Measurements from ENCODE around the gene RPL12. TPM values are rescaled to one million over a fixed set of nuclear protein-coding genes. Genes with fewer than 3 reads are reported as not detected.

The RPL12 gene
- total and polyA plus RNA-seq, 9 of the 15 experiments (the other 6 are each of a cell fraction or from before 2014, with no cell fraction given) = 1,614 to 4,558 (median 2,531) TPM

DNA sequence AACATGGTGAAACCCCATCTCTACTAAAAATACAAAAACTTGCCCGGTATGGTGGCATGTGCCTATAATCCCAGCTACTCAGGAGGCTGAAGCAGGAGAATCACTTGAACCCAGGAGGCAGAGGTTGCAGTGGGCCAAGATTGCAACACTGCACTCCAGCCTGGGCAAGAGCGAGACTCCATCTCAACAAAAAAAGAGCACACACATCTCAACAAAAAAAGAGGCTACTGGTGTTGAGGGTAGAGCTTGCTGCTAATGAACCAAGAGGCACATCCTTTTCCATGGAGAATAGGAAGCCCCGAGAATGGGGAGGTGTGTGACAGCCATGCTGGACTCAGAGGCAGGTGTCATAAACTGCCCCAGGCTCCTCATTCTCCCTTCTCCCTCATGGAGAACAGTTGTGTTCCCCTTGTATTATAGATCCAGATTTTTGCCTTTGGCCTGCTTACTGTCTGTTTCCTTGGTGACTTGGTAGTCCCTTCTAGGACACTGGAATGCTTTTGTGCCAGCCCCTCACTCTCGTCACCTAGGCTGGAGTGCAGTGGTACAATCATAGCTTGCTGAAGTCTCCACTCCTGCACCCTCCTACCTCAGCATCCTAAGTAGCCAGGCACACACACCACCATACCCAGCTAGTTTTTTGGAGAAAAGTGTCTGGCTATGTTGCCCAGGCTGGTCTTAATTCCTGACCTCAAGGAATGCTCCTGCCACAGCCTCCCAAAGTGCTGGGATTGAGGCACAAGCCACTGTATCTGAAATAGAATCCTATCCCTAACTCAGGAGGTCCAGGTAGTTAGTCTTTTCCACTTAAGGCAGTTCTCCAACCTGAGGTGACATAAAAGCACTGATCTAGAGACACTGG, 5.1 kb downstream of the RPL12 start:
- H3K9ac ChIP-seq (ENCODE audit: insufficient read depth in 1 of 2, low read depth in 2 of 2, low read length in 2 of 2) = no peak overlapping the region
- peaks cover 12% of the 10 kb centered on the region for H3K9me3 ChIP-seq (replicated peaks; ENCODE audit: control insufficient read depth, insufficient read depth, low read depth, low read length)
- H3K79me2 ChIP-seq (ENCODE audit: control insufficient read depth, insufficient read depth, low read length) = peaks cover 44% of the 10 kb centered on the region
- H3K9me1 ChIP-seq (ENCODE audit: control insufficient read depth, insufficient read depth, low read length) = no peaks in the 10 kb centered on the region
- intact Hi-C loops (cut with micrococcal nuclease) = no loop called here
- no peak overlapping the region for H2AFZ ChIP-seq (ENCODE audit: low read depth, low read length)
- peak overlapping the region; percentile 82; the same call in 1 of the 3 replicates for H3K27ac ChIP-seq (ENCODE audit: extremely low read depth, low read depth, low read length)
- FAIRE-seq (peak; percentile 19), ATAC-seq (peak; percentile 25), DNase-seq (ENCODE audit: extremely low read depth in 1 of 4, low spot score in 3 of 4) (peak in 2 of 4 experiments; percentile 43 to 56)
- no peak overlapping the region for H3K4me3 ChIP-seq
- H3K36me3 ChIP-seq (ENCODE audit: control insufficient read depth, insufficient read depth, low read length) = peaks cover 86% of the 10 kb centered on the region
- in situ Hi-C loops (cut with MboI) = no loop called here
- ChIA-PET CTCF (ENCODE audit: low intra/inter-chr PET ratio) (no interaction called here), POLR2A (interaction anchor here (0.6 to 5.5 kb wide), 7 partner anchors 10 to 236 kb away, joined by 3 to 30 read pairs (median 3); partner anchors contain the start of gene ZNF79)
- 47% methylated on average over 4 of the region's 4 CpGs for WGBS (ENCODE audit: insufficient coverage, low coverage, missing lambda C conversion rate)
- no peaks in the 10 kb centered on the region for H3K27me3 ChIP-seq (ENCODE audit: control insufficient read depth in 2 of 2, insufficient read depth in 2 of 2, low read length in 2 of 2)
- peaks cover 35% of the 10 kb centered on the region for H4K20me1 ChIP-seq (replicated peaks; ENCODE audit: control insufficient read depth, insufficient read depth, low read length)
- H3K4me2 ChIP-seq (ENCODE audit: insufficient read depth, low read length) = no peak overlapping the region
- H3K4me1 ChIP-seq (replicated peaks in 1 of 2; ENCODE audit: control insufficient read depth in 2 of 2, insufficient read depth in 2 of 2, low read length in 2 of 2) = peaks cover 6 to 12% of the 10 kb centered on the region in 2 experiments; a peak in 3 of 5 replicates
- BruUV-seq (replicated peaks) = no TSS peak
- TF ChIP-seq, protein P1, sequence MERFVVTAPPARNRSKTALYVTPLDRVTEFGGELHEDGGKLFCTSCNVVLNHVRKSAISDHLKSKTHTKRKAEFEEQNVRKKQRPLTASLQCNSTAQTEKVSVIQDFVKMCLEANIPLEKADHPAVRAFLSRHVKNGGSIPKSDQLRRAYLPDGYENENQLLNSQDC (CRISPR knock-in tag; IDR thresholded peaks at IDR 0.05) = 0 out of 2 replicates have a peak, but pooled peaks have one; percentile 3
- no peak for TF ChIP-seq CBX8 (IDR thresholded peaks at IDR 0.05; ENCODE audit: borderline replicate concordance, extremely low read depth, low read depth, low read length, poor library complexity, severe bottlenecking)
- TF ChIP-seq ZNF77 (CRISPR knock-in tag; IDR thresholded peaks at IDR 0.05) = peak; percentile 7; the same call in 1 of the 2 replicates
- TF ChIP-seq JUND (IDR thresholded peaks at IDR 0.05; ENCODE audit: borderline replicate concordance, low read depth, low read length) = no peak
- TF ChIP-seq JUND (tag; IDR thresholded peaks at IDR 0.05; ENCODE audit: borderline replicate concordance, low read depth, low read length) = no peak
- TF ChIP-seq ETV6 (IDR thresholded peaks at IDR 0.05; ENCODE audit: borderline replicate concordance in 1 of 2, low read depth in 2 of 2, low read length in 1 of 2) = no peak
- TF ChIP-seq ETV6 (CRISPR knock-in tag; IDR thresholded peaks at IDR 0.05; ENCODE audit: borderline replicate concordance) = no peak
- no peak for TF ChIP-seq JUN (IDR thresholded peaks at IDR 0.05; ENCODE audit: borderline replicate concordance, low read depth, low read length)
- no peak for TF ChIP-seq JUN (CRISPR knock-in tag; IDR thresholded peaks at IDR 0.05; ENCODE audit: borderline replicate concordance)
- TF ChIP-seq, protein P2, sequence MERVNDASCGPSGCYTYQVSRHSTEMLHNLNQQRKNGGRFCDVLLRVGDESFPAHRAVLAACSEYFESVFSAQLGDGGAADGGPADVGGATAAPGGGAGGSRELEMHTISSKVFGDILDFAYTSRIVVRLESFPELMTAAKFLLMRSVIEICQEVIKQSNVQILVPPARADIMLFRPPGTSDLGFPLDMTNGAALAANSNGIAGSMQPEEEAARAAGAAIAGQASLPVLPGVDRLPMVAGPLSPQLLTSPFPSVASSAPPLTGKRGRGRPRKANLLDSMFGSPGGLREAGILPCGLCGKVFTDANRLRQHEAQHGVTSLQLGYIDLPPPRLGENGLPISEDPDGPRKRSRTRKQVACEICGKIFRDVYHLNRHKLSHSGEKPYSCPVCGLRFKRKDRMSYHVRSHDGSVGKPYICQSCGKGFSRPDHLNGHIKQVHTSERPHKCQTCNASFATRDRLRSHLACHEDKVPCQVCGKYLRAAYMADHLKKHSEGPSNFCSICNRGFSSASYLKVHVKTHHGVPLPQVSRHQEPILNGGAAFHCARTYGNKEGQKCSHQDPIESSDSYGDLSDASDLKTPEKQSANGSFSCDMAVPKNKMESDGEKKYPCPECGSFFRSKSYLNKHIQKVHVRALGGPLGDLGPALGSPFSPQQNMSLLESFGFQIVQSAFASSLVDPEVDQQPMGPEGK (CRISPR knock-in tag; IDR thresholded peaks at IDR 0.05; ENCODE audit: borderline replicate concordance) = no peak
- TF ChIP-seq MAFF (IDR thresholded peaks at IDR 0.05; ENCODE audit: low read length) = no peak
- TF ChIP-seq, protein P3, sequence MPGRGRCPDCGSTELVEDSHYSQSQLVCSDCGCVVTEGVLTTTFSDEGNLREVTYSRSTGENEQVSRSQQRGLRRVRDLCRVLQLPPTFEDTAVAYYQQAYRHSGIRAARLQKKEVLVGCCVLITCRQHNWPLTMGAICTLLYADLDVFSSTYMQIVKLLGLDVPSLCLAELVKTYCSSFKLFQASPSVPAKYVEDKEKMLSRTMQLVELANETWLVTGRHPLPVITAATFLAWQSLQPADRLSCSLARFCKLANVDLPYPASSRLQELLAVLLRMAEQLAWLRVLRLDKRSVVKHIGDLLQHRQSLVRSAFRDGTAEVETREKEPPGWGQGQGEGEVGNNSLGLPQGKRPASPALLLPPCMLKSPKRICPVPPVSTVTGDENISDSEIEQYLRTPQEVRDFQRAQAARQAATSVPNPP (IDR thresholded peaks at IDR 0.05; ENCODE audit: borderline replicate concordance, insufficient read depth, insufficient read length) = no peak
- TF ChIP-seq ZNF696 (CRISPR knock-in tag; conservative IDR thresholded peaks at IDR 0.05) = 0 out of 2 replicates have a peak, but pooled peaks have one; percentile 12
- peak; percentile 53; the same call in 1 of the 2 replicates for TF ChIP-seq RBFOX2 (IDR thresholded peaks at IDR 0.05; ENCODE audit: low read depth, low read length)
- peak; percentile 53 for TF ChIP-seq CEBPB (tag; IDR thresholded peaks at IDR 0.05)
- no peak for TF ChIP-seq PTTG1 (tag; IDR thresholded peaks at IDR 0.05; ENCODE audit: low read depth)

Data from K562 (cell line).